Measurements from ENCODE around the gene SURF6.
"Not testable (repeated sequence)": the region's sequence is repeated elsewhere in the genome, so short reads cannot be mapped to it uniquely, and the experiment has no call there.

SURF6 gene

DNA sequence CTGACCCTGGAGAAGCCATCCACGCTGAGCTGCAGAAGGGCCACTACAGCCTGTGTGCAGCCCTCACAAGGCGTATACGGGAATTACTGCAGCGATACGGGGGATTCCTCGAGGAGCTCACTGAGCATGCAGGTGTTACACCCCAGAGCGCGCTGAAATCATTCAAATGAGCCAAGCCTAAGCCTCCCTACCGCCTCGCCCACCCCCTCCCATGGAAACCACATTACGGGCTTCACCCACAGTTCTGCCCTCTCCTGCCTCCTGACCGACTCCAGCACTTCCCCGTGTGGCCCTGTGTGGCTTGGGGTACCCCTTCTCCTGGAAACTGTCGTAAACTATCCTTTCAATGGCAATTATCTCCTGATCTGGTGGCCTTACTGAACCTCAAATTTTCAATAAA, 13.3 kb downstream of the SURF6 start:
- no peak for DNase-seq

DNA sequence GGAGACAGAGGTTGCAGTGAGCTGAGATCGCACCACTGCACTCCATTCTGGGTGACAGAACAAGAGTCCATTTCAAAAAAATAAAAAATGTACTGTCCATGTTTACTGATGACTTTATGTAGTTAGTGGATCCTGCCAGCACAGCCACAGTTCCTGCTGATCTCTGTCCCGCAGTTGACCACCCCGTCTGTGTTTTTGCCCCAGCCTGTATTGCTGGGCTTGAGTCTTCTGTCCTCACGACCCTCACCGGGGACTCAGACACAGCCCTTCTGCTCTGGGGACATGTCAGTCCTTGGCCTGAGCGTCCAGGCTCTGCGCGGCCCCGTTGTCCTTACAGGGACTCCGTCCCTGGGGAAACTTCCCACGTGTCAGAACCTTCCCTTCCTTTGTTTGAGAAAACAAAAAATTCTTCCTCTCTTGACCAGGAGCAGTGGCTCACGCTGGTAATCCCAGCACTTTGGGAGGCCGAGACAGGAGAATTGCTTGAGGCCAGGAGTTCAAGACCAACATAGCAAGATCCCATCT, 14.5 kb downstream of the SURF6 start:
- no peak for DNase-seq

DNA sequence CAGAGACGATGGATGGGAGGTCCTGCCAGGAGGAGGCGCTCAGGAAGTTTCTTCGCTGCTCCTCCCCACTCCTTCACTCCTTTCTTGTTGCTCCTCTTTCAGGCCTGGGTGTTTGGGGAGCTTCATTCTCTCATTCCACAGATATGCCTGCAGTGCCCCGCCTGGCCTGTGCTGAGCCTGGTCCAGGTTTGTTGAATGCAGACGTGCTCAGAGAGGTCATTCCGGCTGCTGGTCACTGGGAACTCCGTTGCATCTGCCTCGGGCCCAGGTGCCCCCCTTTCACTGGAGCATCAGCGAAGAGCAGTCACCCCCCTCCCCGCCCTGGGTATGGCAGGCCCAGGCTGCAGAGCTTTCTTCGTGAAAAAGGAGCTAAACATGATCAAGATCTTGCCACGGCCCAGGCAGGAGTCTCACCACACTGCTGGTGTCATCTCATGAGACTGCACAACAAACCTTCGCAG, 15.5 kb downstream of the SURF6 start:
- no peak for DNase-seq

DNA sequence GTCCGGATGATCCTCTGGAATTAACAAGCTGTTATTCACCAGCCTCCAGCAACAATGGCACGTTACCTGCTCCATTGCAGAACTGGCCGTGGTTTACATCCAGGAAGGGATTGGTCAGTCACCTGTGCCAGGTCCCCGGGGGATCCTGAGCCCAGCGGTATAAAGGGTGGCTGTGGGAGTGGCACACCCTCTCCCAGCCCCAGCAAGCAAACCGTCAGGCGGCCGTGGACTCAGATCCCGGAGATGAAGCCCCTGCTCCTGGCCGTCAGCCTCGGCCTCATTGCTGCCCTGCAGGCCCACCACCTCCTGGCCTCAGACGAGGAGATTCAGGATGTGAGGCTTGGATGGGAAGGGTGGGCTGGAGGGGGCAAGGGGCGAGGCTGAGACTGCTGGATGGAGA, 18.4 kb downstream of the SURF6 start:
- not testable (repeated sequence) for DNase-seq

DNA sequence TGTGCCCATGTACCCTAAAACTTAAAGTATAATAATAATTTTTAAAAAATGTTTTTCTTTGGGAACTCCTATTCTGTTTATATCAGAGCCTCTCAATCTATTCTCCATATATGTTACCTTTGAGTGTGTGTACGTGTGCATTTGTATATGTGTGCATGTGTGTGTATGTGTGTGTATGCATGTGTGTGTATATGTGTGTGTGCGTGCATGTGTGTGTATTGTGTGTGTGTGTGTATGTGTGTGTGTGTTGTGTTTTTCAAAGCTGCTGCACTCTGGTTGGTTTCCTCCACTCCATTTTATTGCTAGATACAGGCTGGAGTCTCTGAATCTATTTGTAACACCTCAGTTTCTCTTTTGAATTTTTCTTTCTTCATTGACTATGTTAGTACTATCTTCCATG, 20.0 kb downstream of the SURF6 start:
- DNase-seq = no peak

DNA sequence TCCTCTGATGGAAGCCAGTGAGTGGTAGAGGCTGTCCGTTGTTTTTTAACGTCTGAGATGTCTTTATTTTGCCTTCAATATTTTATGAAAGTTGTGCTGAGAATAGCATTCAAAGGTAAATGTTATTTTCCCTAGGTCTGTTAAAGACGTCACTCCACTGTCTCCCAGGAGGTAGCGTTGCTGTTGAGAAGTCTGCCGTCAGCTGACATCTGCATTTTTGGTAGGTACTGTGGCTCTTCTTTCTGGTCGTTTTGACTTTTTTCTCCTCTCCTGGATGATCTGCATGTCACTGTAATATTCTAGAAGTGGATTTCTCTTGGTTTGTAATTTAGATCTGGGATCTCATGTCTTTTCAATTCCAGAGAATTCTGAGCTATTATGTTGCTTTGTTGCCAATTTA, 26.4 kb downstream of the SURF6 start:
- no peak for DNase-seq

DNA sequence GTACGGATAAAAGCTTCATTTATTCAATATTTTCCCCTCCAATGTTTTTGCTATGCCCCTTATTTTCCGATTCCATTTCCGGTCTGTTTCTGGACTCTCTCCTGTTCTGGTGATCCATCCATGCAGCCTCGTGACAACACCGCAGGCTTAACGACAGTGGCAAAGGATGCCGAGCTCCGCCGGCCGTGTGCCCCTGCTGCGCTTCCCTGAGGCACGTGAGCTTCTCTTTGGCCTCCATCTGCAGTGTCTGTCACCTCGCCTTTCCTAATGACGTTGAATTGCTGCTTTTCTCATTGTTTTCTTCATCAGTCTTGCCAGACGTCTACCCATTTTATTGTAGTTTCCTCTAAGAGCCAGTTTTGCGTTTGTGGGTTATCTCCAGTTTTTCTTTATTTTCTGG, 28.7 kb downstream of the SURF6 start:
- DNase-seq = no peak

DNA sequence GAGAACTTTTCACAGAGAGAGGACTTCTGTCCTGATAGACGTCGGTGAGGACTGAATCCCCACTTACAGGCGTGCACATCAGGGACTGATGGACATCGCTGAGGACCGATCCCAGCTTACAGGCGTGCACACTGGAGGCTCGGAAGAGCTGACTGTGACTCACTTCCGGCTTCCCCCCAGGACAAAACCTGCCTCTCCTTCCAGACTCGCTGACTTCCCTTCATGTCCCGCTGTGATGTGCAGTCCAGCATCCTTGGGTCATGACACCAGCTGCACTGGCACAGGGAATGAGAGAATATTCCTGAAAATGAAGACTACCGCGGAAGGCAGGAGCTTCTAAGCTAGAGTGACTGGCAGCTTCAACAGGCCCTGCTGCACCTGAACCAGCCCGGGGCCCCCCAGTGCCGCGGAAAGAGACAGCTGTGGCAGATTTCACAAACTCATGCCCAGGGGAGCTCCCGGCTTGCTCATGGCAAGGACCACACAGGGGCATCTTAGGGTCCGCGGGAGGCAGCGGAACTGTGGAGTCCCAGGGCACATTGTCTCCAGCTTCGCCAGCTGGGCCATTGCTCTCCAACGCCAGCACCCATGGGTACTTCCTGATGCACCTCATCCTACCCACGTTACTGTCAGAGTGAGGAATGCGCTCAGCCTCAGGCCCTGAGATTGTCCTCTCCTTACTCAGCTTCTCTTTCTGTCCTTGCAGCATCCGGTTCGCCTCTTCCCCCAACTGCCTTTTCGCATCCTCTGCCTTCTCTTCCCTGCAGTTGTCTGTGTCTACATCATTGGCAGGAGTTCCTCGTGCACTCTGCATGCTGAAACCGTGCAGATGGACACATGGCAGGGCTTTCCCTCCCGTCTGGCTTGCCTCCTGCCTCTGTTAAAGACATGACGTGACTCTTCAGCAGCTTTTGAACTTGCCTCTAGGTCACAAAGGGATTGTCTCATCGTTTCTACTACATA, 29.5 kb downstream of the SURF6 start:
- DNase-seq = no peak

DNA sequence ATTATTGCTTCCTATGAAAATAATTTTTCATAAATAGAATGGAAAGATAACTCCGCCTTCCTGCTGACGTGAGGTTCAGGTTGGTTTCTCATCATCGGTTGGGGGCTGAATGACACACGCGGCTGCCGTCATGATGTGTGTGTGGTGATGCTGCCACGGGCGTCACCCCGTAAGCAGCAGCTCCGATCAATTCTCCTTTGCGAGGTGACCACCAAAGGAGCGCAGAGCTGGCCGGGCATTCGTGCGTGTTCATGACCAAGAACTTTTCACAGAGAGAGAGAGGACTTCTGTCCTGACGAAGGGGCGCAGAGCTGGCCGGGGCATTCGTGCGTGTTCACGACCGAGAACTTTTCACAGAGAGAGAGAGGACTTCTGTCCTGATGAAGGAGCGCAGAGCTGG, 30.3 kb downstream of the SURF6 start:
- no peak for DNase-seq

DNA sequence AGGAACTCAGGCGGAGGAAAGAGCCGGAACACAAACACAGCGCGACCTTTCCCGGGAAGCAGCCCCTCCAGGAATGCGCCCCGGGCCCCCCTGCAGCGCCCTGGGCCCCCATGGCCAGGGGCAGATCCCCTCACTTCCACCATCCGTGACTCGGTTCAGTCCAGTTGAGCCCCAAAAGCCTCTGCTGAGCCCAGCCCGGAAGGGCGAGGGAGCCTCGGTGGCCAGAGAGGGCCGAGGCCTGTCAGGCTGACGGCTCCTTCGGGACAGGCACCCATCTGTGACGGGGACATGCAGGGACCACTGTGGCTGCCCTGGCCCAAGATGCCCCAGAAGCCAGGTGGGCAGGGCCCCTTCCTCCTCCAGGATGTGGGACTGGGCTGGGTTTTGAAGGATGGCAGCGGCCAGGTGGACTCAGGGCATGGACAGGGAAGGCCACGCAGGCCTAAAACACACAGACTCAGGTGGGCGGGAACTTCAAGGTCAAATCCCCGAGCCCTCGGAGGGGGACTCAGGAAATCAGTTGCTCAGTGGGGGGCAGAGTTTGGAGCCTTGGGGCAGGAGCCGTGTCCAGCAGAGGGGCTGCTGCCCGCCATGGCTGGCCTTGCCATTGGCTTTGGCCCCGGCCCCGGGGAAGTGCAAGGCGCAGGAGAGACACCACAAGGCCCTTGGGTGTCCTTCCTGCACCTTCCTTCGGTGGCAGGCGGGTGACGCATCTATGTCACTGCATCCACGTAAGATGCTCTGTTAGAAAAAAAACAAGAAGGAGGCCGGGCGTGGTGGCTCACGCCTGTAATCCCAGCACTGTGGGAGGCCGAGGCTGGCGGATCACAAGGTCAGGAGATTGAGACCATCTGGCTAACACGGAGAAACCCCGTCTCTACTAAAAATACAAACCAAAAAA, 31.3 kb downstream of the SURF6 start:
- DNase-seq = no peak

DNA sequence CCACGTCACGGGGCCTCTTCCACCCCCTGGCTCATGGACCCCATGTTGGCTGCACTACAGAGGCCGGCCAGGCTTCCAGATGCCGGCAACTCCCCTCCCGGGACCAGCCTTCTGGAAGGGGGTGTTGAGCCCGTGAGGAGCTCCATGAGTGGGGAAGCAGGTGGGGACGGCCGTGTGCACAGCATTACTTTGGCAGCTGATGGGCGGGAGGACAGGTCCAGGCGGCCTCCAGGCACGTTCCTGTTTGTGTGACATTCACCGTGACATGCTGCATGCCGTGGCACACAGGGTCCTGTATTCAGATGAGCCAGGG, 31.9 kb downstream of the SURF6 start:
- DNase-seq = no peak

DNA sequence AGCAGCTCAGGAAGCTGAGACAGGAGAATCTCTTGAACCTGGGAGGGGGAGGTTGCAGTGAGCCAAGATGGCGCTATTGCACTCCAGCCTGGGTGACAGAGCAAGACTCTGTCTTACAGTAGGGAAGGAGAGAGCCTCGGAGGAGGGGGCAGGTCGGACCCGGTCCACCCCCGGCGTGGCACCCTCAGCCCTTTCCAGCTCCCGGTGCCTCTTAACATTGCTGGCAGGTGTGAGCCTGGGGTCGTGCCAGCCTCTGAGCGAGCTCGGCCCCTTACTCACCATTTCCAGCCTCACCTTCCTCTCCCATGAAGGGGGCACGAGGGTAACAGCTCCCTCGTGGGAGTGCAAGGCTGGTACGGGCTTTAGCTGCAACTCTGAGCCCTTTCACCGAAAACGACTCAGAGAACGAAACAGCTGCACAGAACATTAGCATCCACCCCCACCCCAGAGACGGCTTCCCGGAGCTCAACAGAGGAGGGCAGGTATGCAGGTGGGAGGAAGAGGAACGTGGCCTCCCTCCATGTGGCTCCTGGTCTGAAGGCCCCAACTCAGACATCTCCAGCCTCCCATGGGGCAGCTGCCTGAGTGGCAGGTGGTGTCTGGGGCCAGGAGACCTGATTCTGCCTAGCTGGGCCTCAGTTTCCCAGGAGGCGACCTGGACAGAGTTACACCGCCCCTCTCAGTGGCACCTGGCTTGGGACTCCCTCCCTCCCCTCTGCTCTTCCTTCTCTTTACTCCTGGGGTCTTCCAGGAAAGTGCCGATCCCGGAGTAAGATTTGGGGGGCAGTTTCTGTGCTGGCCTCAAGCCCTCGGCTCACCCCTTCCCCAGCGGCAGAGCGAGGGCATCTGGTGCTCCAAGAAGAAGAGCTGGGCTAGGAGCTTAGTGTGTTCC, 32.5 kb downstream of the SURF6 start:
- DNase-seq = no peak

DNA sequence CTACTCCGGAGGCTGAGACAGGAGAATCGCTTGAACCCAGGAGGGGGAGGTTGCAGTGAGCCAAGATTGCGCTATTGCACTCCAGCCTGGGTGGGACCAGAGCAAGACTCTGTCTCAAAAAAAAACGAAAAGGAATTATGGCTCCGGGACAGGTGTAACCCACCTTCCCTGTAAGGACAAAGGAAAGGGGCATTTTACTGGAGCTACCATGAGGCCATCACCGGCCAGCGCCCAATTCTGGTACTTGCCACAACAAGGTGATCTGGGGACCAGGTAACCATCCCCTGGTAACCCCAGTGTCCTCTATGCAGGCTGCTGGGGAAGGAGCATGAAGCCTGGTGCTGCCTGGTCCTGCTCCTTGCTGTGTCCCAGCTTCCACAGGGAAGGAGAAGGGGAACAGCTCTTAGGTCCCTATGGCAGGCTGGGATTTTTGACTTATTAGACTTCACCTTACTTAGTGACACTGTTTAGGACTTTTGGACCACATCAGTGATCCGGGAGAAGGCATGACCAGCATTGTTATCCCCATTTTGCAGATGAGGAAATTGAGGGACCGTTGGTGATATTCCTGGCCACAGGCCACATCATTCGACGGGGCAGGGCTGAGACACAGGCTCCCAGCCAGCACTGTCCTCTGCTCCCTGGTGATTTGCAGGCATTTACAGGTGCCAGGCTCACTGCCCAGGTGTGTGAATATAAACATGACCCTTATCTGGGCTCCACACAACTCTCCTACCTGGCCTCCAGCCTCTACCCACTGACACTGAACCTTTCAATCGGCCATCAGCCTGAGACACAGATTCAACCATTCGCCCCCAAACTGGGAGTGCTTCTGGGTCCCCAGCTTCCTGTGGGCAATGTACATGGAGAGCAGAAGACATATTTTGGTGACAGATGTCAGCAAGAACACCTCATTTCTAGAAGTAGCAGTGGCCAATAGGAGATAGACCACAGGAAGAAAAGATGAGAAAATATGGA, 34.4 kb downstream of the SURF6 start:
- no peak for DNase-seq

DNA sequence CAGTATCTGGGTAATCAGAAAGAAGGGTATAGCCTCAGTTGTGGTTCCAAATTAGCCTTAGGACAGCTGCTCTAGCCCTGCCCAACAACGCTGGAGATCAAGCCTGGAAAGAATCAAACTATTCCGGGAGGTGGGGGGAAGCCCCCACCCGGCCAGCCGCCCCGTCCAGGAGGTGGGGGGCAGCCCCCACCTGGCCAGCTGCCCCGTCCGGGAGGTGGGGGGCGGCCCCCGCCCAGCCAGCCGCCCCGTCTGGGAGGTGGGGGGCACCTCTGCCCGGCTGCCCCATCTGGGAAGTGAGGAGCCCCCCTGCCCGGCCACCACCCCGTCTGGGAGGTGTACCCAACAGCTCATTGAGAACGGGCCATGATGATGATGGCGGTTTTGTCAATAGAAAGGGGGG, 36.0 kb downstream of the SURF6 start:
- not testable (repeated sequence) for DNase-seq

DNA sequence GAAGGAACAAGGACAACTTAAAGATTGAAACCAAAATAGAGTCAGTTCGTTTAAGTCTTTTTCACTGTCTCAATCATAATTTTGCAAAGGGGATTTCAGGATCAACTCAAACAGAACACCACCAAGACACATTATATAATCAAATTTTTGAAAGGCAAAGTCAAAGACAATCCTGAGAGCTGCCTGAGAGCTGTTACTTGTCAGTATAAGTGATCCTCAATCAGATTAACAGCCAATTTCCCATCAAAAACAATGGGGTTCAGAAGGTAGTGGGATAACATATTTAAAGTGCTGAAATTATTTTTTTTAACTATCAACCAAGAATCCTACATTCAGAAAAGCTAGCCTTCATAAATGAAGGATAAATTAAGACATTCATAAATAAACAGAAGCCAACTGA, 41.7 kb downstream of the SURF6 start:
- no peak for DNase-seq

DNA sequence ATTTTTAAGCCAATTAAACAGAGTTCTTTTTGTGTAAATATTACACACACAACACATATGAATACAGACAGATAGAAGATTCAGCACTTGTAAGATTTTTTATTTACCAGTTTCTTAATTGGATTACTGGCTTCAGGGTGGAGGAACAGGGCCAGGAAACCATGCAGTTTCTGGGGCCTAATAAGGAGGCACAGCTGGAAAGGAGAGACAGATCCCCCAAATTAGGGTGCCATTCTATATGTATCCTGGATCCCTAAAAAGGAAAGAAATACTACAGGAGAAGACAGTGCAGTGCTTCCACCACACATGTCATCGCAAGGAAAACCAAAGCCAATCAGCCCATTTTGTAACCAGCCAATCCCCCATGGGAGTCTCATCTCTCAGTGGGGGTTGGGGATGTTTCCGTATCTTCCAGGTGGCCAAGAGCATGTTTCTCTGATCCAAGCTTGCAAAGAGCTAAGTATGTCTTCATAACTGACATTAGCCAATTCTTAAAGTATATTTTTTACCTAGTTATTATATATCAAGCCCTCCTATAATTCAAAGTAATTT, 45.2 kb downstream of the SURF6 start:
- DNase-seq = no peak

DNA sequence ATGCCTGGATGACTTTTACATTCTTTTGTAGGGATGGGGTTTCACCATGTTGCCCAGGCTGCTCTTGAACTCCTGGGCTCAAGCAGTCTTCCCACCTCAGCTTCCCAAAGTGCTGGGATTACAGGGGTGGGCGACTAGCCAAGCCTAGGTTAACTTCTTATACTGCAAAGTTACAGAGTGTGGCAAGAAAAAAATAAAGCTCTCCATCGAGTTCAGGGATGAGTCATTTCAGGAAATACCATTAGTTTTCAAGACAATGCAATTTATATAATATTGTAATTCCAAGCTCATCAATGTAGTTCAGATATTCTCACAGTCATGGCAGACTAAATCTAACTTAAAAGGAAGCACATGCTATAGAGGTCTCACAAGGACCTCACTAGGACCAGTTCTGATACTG, 49.5 kb downstream of the SURF6 start:
- DNase-seq = no peak

DNA sequence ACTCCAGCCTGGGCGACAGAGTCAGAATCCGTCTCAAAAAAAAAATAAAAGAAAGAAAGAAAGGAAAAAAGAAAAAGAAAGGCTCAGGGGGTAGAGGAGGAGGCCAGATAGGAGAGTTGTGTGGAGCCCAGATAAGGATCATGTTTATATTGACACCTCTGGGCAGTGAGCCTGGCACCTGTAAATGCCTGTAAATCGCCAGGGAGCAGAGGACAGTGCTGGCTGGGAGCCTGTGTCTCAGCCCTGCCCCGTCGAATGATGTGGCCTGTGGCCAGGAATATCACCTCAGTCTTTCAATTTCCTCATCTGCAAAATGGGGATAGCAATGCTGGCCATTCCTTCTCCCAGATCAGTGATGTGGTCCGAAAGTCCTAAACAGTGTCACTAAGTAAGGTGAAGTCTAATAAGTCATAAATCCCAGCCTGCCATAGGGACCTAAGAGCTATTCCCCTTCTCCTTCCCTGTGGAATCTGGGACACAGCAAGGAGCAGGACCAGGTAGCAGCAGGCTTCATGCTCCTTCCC, 50.7 kb downstream of the SURF6 start:
- DNase-seq = no peak

DNA sequence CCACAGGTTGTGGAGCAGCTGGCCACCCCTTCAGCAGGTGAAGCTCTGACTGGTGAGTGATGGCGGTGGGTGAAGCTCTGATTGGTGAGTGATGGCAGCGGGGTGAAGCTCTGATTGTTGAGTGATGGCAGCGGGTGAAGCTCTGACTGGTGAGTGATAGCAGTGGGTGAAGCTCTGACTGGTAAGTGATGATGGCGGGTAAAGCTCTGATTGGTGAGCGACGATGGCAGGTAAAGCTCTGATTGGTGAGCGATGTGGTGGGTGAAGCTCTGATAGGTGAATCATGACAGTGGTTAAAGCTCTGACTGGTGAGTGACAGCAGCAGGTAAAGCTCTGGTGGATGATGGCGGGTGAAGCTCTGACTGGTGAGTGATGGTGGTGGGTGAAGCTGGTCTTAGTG, 51.6 kb downstream of the SURF6 start:
- no peak for DNase-seq

DNA sequence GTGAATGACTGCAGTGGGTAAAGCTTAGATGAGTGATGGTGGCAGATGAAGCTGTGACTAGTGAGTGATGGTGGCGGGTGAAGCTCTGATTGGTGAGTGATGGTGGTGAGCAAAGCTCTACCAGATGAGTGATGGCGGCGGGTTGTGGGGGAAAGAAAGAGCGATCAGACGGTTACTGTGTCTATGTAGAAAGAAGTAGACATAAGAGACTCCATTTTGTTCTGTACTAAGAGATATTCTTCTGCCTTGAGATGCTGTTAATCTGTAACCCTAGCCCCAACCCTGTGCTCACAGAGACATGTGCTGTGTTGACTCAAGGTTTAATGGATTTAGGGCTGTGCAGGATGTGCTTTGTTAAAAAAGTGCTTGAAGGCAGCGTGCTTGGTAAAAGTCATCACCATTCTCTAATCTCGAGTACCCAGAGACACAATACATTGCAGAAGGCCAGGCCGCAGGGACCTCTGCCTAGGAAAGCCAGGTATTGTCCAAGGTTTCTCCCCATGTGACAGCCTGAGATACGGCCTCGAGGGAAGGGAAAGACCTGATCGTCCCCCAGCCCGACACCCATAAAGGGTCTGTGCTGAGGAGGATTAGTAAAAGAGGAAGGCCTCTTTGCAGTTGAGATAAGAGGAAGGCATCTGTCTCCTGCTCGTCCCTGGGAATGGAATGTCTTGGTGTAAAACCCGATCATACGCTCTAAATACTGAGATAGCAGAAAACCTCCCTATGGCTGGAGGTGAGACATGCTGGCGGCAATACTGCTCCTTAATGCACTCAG, 52.5 kb downstream of the SURF6 start:
- not testable (repeated sequence) for DNase-seq

Measured in islet precursor cell (in vitro differentiated cells).